Ishikawa (cell line): ENCODE measurements around the gene EXOC1L.

Experiments used
- CEBPB ChIP-seq: IDR thresholded peaks from 2 replicates; pipeline ENCODE4 v1.6.1; 2012
- CREB1 ChIP-seq: IDR thresholded peaks from 2 replicates; pipeline ENCODE4 v1.6.1; 2012; ENCODE audit warnings: low read depth
- EGR1 ChIP-seq: IDR thresholded peaks from 2 replicates; pipeline ENCODE4 v1.6.1; 2012
- EP300 ChIP-seq: IDR thresholded peaks from 2 replicates; pipeline ENCODE4 v1.6.1; 2012; ENCODE audit warnings: borderline replicate concordance
- FOXM1 ChIP-seq: IDR thresholded peaks from 2 replicates; pipeline ENCODE4 v1.6.1; 2012; ENCODE audit warnings: low read depth, borderline replicate concordance
- MAX ChIP-seq: IDR thresholded peaks from 2 replicates; pipeline ENCODE4 v1.6.1; 2012
- NFIC ChIP-seq: IDR thresholded peaks from 2 replicates; pipeline ENCODE4 v1.6.1; 2012
- RAD21 ChIP-seq: IDR thresholded peaks from 2 replicates; pipeline ENCODE4 v1.6.1; 2012; ENCODE audit warnings: low read depth
- REST ChIP-seq: IDR thresholded peaks from 2 replicates; pipeline ENCODE4 v1.6.1; 2012; ENCODE audit warnings: low read depth, mild to moderate bottlenecking
- TAF1 ChIP-seq: IDR thresholded peaks from 2 replicates; pipeline ENCODE4 v1.6.1; 2012; ENCODE audit warnings: low read depth, mild to moderate bottlenecking
- TCF12 ChIP-seq: IDR thresholded peaks from 2 replicates; pipeline ENCODE4 v1.6.1; 2012; ENCODE audit warnings: low read depth
- TEAD4 ChIP-seq: IDR thresholded peaks from 2 replicates; pipeline ENCODE4 v1.6.1; 2012
- USF1 ChIP-seq: IDR thresholded peaks from 2 replicates; pipeline ENCODE4 v1.6.1; 2012
- YY1 ChIP-seq: IDR thresholded peaks from 2 replicates; pipeline ENCODE4 v1.6.1; 2012; ENCODE audit warnings: low read depth
- ZBTB7A ChIP-seq: IDR thresholded peaks from 2 replicates; pipeline ENCODE4 v1.6.1; 2012; ENCODE audit warnings: low read depth

The EXOC1L gene

GRCh38 chr4:55884093-55884850 is 64.7 kb downstream of the EXOC1L start:
- TF ChIP-seq MAX (no peak), CREB1 (no peak), EP300 (no peak), ZBTB7A (no peak), REST (no peak), USF1 (no peak), FOXM1 (no peak), CEBPB (no peak), YY1 (no peak), RAD21 (no peak), TCF12 (no peak), NFIC (no peak), TEAD4 (no peak), TAF1 (no peak), EGR1 (no peak)

DNA sequence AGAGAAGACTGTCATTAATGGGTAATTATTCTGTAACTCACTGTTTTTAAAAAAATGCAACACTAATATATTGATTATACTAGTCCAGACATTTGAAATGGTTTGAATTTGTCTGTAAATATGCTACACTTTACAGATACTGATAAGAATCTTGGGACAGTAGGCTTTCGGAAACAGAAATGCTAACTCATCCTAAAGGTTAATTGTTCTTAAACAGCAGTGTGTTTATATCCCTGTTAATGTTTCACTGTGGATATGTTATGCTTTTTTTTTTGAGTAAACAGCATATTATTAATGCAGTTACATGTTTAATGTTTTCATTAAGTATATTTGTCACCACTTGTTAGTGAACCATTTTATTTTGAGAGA is 65.2 kb downstream of the EXOC1L start:
- no peak for TF ChIP-seq CEBPB
- no peak for TF ChIP-seq REST
- no peak for TF ChIP-seq EP300
- TF ChIP-seq RAD21, result no peak
- no peak for TF ChIP-seq YY1
- no peak for TF ChIP-seq TCF12
- TF ChIP-seq MAX, result no peak
- TF ChIP-seq TAF1, result no peak
- TF ChIP-seq CREB1, result no peak
- no peak for TF ChIP-seq TEAD4
- TF ChIP-seq ZBTB7A, result no peak
- TF ChIP-seq NFIC, result no peak
- TF ChIP-seq EGR1, result no peak
